Measurements from ENCODE around the gene RAB5A.
"Not testable (repeated sequence)": the region's sequence is repeated elsewhere in the genome, so short reads cannot be mapped to it uniquely, and the experiment has no call there.

GRCh38 chr3:19899833-19900232 is 47.1 kb upstream of the RAB5A start:
- TF ChIP-seq CTCF, POLR2A (IDR thresholded peaks at IDR 0.05): not testable (repeated sequence)
